ENCODE data around the gene DACT3. TPM values are rescaled to one million over a fixed set of nuclear protein-coding genes. Genes with fewer than 3 reads are reported as not detected.
A peak's percentile ranks its signal among the peaks of the same experiment; 100 is the strongest.

DACT3 gene
- total and polyA plus RNA-seq, 2 of the 13 experiments (the other 11 are each of a cell fraction or from before 2014, with no cell fraction given): 0.04 TPM; not detected in 1

GRCh38 chr19:46600384-46601317 is 60.3 kb downstream of the DACT3 start (continued):
- TF ChIP-seq, protein P1, sequence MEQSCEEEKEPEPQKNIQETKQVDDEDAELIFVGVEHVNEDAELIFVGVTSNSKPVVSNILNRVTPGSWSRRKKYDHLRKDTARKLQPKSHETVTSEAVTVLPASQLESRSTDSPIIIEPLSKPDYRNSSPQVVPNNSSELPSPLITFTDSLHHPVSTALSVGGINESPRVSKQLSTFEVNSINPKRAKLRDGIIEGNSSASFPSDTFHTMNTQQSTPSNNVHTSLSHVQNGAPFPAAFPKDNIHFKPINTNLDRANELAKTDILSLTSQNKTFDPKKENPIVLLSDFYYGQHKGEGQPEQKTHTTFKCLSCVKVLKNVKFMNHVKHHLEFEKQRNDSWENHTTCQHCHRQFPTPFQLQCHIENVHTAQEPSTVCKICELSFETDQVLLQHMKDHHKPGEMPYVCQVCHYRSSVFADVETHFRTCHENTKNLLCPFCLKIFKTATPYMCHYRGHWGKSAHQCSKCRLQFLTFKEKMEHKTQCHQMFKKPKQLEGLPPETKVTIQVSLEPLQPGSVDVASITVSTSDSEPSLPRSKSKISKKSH (CRISPR knock-in tag; IDR thresholded peaks at IDR 0.05; ENCODE audit: borderline replicate concordance): peak; percentile 53; the same call in 1 of the 2 replicates
- TF ChIP-seq ATF1 (CRISPR knock-in tag; IDR thresholded peaks at IDR 0.05) (peak; percentile 86), ZNF138 (CRISPR knock-in tag; IDR thresholded peaks at IDR 0.05; ENCODE audit: low read depth) (no peak), MEIS2 (CRISPR knock-in tag; IDR thresholded peaks at IDR 0.05) (peak; percentile 71; the same call in 1 of the 2 replicates), ZNF646 (CRISPR knock-in tag; IDR thresholded peaks at IDR 0.05) (no peak), PPARG (CRISPR knock-in tag; conservative IDR thresholded peaks at IDR 0.05) (no peak), STAG1 (CRISPR knock-in tag; IDR thresholded peaks at IDR 0.05) (no peak), ZBTB3 (CRISPR knock-in tag; IDR thresholded peaks at IDR 0.05; ENCODE audit: borderline replicate concordance, low read depth) (no peak; the same call in 1 of the 2 replicates), TBP (CRISPR knock-in tag; IDR thresholded peaks at IDR 0.05) (peak; percentile 85; the same call in 1 of the 2 replicates), GZF1 (CRISPR knock-in tag; IDR thresholded peaks at IDR 0.05) (no peak), POLR2AphosphoS5 (IDR thresholded peaks at IDR 0.05; ENCODE audit: low read depth, low read length) (peak; percentile 88), HOXD1 (CRISPR knock-in tag; IDR thresholded peaks at IDR 0.05) (peak; percentile 53; the same call in 1 of the 2 replicates), RNF219 (CRISPR knock-in tag; IDR thresholded peaks at IDR 0.05) (no peak)
- TF ChIP-seq, protein P2, sequence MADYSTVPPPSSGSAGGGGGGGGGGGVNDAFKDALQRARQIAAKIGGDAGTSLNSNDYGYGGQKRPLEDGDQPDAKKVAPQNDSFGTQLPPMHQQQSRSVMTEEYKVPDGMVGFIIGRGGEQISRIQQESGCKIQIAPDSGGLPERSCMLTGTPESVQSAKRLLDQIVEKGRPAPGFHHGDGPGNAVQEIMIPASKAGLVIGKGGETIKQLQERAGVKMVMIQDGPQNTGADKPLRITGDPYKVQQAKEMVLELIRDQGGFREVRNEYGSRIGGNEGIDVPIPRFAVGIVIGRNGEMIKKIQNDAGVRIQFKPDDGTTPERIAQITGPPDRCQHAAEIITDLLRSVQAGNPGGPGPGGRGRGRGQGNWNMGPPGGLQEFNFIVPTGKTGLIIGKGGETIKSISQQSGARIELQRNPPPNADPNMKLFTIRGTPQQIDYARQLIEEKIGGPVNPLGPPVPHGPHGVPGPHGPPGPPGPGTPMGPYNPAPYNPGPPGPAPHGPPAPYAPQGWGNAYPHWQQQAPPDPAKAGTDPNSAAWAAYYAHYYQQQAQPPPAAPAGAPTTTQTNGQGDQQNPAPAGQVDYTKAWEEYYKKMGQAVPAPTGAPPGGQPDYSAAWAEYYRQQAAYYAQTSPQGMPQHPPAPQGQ (CRISPR knock-in tag; IDR thresholded peaks at IDR 0.05; ENCODE audit: borderline replicate concordance): no peak

Measured in HepG2 (cell line).